ENCODE measurements around the gene DPM1.
A peak's percentile ranks its signal among the peaks of the same experiment; 100 is the strongest.

Gene DPM1

DNA sequence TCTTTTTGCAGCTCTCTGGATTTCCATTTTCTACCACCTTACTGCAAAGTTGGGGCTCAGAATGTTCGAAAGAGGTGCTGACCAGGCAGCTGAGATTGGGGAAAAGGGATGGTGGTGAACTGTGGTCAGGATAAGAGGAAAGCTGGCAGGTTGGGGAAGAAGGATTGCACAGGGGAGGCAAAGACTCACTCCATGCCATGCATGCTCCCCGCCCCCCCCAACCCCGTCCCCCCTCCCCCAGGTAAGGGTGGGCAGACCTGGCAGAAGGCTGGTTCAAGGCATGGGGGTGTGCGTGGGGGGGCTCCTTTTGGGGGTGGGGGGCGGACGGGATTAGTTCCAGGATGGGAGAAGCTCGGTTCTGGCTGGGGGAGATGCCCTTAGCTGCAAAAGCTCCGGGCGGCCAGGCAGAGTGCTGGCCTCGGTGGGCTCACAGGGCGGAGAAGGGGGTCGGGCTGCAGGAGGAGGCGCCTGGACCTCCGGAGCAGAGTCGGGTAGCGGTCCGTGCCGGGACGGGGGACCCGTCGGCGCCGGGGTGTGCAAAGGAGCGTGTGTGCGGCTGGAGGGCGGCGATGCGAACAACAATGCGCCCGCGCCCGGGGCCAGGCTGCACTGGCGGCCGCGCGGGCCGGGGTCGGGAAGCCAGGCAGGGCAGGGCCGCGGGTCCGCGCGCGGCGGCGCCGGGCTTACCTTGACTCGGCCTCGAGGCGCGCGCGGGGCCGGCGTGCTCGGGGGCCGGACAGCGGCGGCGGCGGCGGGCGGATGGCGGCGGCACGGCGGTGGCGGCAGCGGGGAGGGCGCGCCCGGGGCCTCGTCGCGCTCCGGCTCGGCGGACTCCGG is 28.0 kb downstream of the DPM1 start:
- no peak for DNase-seq (ENCODE audit: low spot score)

DNA sequence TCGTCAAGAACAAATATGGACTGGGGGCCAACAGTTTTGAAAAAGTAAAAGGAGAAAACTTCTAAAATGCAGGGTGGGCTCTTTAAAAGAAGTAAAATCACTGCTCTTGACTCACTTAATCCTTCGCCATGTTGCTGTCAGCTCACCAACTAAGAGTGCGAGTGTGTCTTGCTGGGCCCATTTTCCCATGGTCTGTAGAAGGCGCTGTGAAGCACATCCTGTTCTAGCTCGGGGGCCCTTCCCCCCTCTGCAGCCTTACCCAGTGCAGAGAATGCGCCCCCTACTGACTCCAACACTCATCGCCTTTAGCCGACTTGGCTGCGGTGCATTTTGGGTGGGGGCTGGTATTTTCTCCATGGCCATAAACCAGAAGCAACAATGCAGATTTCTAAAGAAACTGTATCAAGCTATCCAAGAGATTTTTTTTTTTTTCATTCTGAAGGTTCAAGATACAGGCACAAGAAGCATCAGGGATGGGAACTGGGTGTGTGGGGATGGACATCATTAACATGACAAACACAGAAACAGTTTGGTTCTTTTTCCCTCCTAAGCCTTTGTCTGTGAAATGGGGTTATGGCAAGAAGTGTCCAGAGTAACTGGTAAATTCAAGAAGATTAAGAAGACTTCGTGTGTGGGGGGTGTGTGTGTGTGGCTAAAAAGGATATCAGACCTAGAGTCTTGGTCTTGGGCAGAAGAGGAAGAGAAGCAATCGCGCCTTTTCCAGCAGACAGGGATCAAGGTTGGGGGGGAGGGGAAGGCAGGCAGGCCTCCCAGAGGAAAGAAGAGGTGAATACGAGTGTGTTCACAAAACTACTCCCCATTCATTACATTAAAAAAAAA is 28.8 kb downstream of the DPM1 start:
- DNase-seq (ENCODE audit: low spot score), result peak; percentile 84

DNA sequence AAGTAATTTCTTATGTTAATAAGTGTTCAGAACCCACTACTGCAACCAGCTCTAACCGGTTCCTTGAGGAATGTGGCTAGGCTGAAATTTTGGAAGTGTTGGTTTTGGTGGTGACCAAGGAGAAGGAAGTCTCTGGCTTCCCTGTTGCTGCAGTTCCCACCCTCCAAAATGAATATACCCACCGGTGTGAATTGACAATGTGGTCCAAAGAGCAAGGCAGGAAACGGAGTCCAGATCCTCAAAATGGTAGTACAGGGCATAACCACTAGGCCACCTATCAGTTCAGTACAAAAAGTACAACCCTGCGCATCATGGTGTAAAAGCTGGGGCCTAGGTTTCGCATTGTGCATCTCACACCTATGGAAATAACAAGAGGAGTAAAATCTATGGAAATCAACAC is 29.9 kb downstream of the DPM1 start:
- no peak for DNase-seq (ENCODE audit: low spot score)

DNA sequence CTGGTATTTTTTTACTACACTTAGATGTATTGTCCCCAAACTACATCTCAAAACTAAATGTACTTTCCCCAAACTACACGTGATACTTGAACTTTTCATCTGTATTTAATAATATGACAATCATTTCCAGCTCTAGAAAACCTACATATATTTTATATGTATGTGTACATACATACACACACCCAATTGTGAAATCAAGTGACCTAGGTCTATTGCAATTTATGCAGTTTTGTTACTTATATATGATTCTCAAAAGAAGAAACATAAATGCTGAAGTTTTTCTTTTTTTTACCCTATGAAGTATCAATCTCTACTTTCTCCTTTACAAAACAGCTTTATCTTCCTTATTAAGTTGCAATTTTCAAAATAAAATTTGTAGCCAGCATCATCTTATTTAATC is 31.8 kb downstream of the DPM1 start:
- DNase-seq (ENCODE audit: low spot score), result no peak

DNA sequence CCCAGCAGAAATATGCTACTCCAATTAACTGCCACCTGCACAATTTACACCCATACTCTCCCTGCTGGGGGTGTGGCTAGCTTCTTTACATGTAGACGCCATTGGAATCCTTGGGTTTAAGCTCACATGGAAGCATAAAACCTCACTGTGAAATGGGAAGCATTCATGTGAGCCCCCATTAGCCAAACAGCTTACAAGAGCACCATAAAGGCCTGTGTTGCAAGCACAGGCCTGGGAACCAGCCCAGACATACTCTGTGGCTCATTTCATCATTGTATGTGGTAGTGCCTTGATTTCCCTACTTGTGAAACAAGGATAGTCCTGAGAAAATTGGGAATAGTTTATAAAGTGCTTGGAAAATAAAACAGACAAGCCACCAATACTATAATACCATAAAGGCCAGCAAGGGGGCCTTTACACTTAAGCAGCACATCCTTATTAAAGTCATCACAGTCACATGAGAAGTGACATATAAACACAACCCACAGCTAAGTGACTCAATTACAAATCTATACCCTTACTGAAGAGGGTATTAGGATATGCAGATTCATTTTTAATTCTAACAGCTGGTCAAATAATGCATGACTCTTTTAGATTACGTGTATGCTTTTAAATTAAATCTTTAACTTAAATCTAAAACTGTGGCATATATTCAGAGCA is 33.9 kb downstream of the DPM1 start:
- DNase-seq (ENCODE audit: low spot score), result no peak

DNA sequence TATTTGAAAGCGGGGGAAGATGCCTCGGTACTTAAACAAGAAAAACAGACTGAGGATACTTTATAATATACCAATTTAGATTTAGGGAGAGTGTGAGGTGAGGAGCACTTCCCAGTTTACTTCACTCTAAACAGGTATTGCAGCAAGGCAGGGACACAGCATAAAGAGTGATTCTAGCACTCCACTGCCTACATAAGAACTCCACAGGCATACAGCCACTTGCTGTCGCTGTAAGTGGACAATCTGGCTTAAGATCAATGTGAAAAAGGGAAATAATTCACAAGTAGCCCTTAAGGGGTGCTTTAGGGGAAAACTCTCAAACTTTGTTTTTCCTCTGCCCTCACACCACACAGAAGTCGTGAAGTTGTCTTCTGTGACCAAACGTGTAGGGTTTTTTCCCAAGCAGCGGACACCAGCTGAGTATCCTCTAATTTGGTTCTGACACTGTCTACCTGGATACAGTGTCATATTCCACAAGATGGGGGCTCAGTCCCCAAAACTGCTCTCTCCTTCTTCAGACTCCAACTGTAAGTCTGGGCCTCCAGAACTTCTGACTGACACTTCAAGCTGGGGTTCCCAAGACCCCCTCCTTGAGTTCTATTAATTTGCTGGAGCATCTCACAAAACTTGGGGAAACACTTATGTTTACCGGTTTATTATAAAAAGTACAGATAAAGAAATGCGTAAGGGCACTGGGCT is 36.4 kb downstream of the DPM1 start:
- no peak for DNase-seq (ENCODE audit: low spot score)

DNA sequence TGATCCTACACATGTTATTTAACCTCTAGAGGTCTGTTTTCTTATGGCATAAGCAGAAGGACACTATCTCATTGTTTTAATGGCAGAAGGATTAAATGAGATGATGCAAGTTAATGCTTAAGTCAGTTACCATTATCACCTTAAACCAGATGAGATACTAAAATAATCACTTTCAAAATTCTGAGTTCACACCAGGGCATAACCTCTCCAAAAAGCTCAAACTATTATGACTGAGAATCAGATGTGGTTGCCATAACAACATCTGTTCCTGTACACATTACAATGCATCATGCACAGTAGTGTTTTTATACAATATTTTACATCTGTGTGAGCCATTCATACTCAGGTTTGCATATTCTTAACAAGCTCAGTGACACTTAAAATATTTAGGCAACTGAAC is 37.3 kb downstream of the DPM1 start:
- no peak for DNase-seq (ENCODE audit: low spot score)

DNA sequence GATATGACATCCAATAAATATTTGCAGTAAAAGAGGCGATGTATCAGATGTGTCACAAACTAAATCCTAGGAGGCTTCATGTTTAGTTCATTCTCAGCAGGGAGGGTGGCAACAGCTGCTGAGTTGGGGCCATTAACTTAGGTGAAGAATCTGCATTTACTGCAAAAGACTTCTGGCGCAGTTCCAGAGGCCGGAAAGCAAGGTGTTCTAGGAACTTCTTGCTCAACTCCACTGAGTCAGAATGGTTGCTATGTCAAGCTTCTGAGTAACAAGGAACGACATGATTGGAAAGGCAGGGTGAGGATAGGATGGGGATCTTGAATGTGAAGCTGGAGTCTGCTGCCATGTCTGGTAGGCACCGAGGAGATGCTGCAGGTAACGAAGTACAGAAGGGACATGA is 38.8 kb downstream of the DPM1 start:
- DNase-seq (ENCODE audit: low spot score), result peak; percentile 49

DNA sequence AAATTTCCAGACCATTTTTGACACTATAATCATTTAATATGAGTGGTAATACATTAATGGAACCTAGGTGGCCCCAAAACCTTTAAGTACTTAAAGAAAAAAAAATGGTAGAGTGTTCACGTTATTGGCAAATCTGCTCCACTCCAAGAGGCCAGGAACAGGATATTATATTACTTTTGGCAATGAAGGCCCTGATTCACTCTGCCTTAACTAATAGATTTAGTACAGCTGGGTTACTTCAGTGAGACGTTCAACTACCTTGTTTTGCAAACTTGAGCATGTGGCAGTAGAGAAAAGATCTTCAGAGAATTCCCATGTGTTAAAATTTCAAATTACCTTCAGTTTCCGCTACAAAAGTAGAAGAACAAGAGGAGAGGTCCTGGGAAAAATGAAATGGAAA is 39.9 kb downstream of the DPM1 start:
- DNase-seq (ENCODE audit: low spot score), result no peak

DNA sequence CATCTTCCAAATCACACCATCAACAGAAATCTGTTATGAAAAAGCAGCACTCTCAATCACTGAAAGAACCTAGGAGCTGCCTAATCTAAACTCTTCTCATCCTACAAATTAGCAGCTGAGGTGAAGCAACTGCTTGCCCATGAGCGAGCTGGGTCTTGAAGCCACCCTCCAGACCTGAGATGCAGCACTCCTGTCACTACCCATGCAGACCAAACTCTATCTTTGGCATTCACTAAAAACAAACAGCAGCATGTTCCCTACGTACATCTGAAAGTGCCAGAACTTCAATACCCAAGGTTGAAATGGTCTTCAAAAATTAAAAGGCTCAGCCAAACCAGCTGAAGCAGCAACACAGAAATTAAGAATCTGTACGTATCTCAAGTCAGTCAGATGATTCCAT is 41.4 kb downstream of the DPM1 start:
- DNase-seq (ENCODE audit: low spot score), result no peak

DNA sequence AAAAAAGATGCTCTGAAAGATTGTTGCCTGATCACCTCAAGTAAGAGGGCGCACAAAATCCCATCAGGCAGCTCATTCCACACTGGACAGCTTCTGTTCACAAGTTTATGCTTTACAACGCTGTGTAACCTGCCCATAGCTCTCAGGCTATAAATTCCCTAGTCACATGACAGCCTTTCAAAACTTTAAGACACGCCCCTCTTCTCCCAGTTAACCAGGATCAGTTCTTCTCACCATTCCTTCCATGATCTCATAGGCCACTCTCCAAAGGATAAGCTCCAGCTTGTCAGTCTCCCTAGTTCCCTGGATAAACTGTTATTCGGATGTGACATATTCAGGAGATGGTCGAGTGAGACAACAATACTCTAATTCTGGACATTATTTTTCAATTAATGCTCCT is 42.1 kb downstream of the DPM1 start:
- peak; percentile 31 for DNase-seq (ENCODE audit: low spot score)

DNA sequence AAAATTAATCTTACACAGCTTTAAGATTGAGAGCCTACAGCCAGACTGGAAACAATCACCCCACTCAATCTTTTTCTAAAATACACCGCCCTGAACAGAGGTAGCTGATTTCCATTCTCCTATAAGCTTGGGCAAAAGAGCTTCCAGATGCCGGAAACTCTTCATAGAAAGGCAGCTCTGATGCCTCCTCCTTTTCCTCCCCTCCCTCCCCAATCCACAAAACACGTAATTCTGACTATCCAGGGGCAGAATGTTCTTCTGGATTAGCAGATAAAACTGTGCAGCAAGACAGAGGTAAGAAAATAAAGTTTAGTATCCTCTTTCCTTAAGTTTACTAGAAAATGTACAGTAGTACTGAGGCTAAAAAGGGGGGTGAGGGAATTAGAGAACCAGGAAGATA is 42.9 kb downstream of the DPM1 start:
- no peak for DNase-seq (ENCODE audit: low spot score)

DNA sequence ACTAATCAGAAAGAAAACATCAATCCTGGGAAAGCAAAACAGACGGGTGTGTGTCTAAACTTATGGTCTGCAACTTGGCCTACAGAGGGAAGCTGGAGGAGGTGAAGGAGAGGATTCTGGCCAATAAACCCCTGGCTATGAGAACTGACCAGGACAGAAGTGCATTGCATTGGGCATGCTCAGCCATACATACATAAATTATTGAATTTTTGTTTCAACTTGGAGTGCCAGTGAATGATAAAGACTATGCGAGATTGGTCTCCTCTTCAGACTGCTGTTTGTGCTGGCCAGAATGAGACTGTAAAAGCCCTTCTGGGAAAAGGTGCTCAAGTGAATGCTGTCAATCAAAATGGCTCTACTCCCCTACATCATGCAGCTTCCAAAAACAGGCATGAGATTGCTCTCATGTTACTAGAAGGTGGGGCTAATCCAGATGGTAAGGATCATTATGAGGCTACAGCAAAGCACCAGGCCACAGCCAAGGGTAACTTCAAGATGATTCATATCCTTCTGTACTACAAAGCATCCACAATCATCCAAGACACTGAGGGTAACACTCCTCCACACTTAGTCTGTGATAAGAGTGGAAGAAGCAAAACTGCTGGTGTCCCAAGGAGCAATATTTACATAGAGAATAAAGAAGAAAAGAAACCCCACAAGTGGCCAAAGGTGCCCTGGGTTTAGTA is 44.5 kb downstream of the DPM1 start:
- DNase-seq (ENCODE audit: low spot score), result peak; percentile 40

DNA sequence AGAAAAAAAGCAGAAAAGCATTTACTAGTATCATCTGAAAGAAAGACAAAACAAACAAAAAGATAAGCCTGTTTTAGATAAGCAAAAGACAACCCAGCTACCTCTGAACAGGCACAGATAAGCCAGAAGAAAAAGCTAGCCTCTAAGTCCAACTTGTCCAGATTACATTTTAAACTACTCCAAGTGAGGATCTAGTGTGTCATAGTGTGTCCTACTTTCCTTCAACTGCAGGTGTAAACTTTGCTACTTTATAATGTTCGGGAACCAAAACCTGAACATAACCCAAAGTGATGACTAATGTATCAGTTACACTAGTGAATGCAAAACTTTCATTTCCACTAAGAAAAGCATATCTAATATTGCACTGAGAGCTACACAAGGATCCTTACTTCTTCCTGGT is 46.6 kb downstream of the DPM1 start:
- no peak for DNase-seq (ENCODE audit: low spot score)

DNA sequence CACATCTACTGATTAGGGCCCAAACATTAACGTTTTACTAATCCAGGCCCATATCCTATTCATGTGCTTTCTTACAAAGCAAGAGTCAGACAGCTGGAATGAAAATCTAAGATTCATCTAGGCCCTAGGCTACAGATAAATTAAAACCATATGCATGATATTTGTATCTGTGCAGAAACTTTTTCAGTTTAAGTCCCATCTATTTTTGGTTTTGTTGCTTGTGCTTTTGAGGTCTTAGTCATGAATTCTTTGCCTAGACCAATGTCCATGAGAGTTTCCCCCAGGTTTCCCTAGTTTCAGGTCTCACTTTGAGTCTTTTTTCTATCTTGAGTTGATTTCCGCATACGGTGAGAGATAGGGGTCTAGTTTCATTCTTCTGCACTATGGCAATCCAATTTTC is 47.3 kb downstream of the DPM1 start:
- peak; percentile 29 for DNase-seq (ENCODE audit: low spot score)

DNA sequence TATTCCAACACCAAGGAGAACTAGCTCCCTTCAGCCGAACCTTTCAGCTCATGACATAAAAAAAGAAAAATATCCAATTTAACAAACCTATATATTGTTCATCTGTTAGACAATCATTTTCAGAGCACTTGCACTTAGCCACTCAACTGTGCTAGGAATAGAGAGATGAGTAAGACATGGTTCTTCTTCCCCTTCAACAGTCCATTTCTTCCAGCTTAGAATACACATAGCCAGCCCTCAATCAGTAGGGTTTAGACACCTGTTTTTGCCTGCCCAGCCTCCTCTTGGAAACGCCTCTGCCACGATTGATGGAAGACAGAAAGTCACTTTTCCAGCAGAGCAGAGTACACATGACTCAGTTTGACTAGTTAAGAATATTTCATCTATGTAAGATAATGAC is 48.9 kb downstream of the DPM1 start:
- no peak for DNase-seq (ENCODE audit: low spot score)

DNA sequence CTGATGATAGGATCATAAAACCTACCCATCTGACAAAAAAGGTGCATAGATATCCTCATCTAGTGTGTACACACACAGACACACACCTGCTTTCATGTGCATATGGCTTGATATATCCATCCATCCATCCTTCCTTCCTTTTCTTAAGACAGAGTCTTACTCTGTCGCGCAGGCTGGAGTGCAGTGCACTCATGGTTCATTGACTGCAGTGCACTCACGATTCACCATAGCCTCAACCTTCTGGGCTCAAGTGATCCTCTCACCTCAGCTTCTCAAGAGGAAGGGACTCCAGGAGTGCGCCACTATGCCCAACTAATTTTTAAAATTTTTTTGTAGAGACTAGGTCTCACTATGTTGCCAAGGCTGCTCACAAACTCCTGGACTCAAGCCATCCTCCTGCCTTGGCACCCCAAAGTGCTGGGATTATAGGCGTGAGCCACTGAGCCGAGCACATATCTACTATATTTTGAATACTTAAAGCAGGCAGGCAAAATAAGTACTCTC is 54.2 kb downstream of the DPM1 start:
- no peak for DNase-seq (ENCODE audit: low spot score)

DNA sequence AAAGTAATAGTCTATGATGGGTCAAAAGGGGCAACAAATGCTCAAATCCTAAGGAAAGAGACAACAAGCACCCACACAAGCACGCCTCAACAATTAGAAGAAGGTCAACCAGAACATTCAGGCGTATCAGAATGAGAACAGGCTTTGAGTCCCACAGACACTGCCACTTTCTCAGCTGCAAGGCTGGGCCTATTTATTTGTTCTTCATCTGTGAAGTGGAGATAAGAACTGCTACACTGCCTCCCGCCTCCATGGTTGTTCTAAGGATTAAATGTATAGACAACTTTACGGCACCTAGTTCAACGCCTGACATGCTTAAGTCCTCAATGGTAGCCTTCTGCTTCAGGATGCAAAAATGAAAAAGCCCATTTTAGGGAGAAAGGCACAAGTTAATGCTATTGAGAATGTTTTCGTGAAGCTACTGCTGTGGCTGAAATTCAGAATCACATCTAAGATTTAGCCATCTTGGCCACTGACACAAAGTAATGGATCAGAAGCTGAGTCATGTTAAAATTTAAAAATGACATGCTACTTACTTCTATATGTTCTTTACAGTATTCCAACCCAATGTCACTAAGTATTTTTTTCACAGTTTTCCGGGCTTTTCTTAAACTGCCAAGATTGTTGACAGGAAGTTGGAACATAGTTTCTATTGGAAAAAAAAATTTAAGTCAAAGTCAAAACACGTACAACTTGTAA is 54.8 kb downstream of the DPM1 start:
- no peak for DNase-seq (ENCODE audit: low spot score)

DNA sequence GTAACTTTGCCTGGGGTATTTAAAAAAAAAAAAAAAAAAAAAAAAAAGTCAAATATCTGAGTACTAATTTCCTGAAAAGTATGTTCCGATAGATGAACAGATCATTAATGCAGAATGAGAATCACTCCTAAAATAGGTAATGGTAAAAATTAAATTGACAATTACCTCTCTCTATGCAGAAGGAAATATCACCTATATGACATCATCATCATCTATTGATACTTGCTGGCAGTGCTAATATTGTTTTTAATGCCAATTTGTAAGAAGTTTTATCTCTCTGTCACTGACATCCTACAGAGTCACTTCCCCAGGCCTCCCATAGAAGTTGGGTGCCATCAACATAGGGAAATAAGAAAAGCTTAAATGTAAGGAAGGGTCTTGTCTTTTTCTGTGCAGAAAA is 57.0 kb downstream of the DPM1 start:
- DNase-seq (ENCODE audit: low spot score), result no peak

DNA sequence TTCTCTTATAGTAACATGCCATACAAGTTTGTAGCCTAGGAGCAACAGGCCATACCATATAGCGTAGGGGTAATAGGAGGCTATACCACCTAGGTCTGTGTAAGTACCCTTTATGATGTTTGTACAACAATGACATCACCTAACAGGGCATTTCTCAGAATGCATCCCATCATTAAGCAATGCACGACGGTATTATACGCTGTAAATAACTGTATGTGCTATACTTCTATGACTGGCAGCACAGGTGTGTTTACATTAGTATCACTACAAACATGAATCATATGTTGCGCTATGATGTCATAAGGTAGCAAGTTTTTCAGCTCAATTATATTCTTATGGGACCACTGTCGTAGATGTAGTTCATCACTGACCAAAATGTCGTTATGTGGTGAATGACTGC is 58.1 kb downstream of the DPM1 start:
- DNase-seq (ENCODE audit: low spot score), result no peak

DNA sequence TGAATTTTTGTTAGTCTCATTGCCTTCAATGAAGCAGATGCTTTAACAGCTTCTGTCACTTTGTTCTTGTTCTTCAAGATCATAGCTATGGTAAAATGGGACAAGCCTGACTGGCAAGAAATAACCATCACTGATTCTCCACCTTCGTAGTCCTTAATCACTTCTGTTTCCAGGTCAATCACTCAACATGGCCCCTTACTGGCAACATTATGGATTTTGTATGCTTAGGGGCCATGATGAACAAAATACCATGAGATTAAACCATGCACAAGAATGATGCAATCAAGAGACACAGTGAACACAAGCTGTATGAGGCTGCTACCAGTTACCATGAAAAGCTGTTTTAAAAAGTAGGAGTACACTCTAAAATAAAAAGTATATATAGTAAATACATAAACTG is 59.9 kb downstream of the DPM1 start:
- DNase-seq (ENCODE audit: low spot score), result no peak

Measured in AG08396 (cell line).